ENCODE results near the gene GRAMD1B.
"Not testable (repeated sequence)": the region's sequence is repeated elsewhere in the genome, so short reads cannot be mapped to it uniquely, and the experiment has no call there.

The GRAMD1B gene

DNA sequence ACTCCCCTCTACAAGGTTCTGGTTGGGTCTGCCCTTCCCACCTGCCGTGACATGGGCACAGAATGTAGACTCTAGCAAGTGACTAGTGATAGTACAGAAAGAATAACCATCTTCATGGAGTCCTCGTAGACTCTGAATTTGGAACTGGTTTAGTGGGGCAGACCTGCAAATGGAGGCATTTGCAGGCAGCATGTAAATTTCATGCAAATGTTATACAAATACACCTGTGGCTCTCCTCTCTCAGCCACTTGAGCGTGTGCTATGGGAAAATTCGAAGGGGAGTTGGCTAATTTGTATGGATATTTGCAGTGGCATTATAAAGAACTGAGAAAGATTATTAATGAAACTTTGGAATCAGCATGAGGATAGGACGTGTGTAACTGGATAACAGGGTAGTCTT lies 139.3 kb downstream of the GRAMD1B start:
- no peak overlapping the region for H3K9ac ChIP-seq (ENCODE audit: low read length)
- H3K36me3 ChIP-seq (ENCODE audit: insufficient read depth, low read length), result no peaks in the 10 kb centered on the region
- H3K27ac ChIP-seq (ENCODE audit: low read depth, low read length), result no peak overlapping the region
- no peaks in the 10 kb centered on the region for H3K27me3 ChIP-seq (ENCODE audit: control insufficient read depth in 1 of 2, insufficient read depth in 2 of 2, low read length in 2 of 2)
- H3K9me3 ChIP-seq (ENCODE audit: low read length), result no peaks in the 10 kb centered on the region
- no peaks in the 10 kb centered on the region for H3K4me1 ChIP-seq (ENCODE audit: insufficient read depth, low read length)
- H3K4me3 ChIP-seq (ENCODE audit: low read depth in 1 of 2, low read length in 2 of 2), result no peak overlapping the region

DNA sequence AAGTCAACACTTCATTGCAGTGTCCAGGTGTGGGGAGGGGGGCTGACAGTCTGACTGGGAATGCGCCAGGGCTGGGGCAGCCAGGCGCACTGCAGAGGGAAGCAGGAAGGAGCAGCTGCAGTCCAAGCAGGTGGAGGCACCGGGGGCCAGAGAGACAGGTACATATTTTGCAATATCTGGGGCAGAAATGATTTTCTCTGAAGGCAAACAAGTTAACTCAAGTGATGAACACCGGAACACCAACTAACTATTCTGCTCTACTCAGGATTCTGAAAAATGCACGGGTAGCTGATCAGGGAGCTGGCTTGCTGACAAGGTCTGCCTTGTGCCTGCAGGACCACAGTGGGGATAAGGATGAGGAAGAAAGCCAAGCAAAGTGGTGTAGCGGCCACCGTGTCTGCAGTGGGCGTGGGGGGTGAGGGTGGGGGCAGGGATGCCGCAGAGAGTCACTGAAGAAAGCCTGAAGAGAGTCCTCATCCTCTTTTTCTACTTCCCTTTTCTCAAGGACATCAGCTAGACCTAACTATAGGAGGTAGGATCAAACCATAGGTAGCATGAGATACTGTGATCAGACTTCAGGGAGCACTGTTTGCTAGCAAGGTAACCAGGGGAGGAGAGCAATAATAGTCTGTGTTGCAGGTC lies 141.0 kb downstream of the GRAMD1B start:
- Histone ChIP-seq H3K27me3 (ENCODE audit: control insufficient read depth in 1 of 2, insufficient read depth in 2 of 2, low read length in 2 of 2) (no peaks in the 10 kb centered on the region), H3K9me3 (ENCODE audit: low read length) (no peaks in the 10 kb centered on the region), H3K9ac (ENCODE audit: low read length) (no peak overlapping the region), H3K27ac (ENCODE audit: low read depth, low read length) (no peak overlapping the region), H3K4me1 (ENCODE audit: insufficient read depth, low read length) (no peaks in the 10 kb centered on the region), H3K36me3 (ENCODE audit: insufficient read depth, low read length) (no peaks in the 10 kb centered on the region), H3K4me3 (ENCODE audit: low read depth in 1 of 2, low read length in 2 of 2) (no peak overlapping the region)

DNA sequence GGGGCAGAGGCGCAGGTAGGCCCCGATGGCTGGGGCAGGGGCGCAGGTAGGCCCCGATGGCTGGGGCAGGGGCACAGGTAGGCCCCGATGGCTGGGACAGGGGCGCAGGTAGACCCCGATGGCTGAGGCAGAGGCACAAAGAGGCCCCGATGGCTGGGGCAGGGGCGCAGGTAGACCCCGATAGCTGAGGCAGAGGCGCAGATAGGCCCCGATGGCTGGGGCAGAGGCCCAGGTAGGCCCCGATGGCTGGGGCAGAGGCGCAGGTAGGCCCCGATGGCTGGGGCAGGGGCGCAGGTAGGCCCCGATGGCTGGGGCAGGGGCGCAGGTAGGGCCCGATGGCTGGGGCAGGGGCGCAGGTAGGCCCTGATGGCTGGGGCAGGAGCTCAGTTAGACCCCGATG lies 142.7 kb downstream of the GRAMD1B start:
- H3K4me3 ChIP-seq (ENCODE audit: low read depth in 1 of 2, low read length in 2 of 2); H3K9ac ChIP-seq (ENCODE audit: low read length); H3K36me3 ChIP-seq (ENCODE audit: insufficient read depth, low read length); H3K27me3 ChIP-seq (ENCODE audit: control insufficient read depth in 1 of 2, insufficient read depth in 2 of 2, low read length in 2 of 2); H3K4me1 ChIP-seq (ENCODE audit: insufficient read depth, low read length); H3K27ac ChIP-seq (ENCODE audit: low read depth, low read length); H3K9me3 ChIP-seq (ENCODE audit: low read length): not testable (repeated sequence)

DNA sequence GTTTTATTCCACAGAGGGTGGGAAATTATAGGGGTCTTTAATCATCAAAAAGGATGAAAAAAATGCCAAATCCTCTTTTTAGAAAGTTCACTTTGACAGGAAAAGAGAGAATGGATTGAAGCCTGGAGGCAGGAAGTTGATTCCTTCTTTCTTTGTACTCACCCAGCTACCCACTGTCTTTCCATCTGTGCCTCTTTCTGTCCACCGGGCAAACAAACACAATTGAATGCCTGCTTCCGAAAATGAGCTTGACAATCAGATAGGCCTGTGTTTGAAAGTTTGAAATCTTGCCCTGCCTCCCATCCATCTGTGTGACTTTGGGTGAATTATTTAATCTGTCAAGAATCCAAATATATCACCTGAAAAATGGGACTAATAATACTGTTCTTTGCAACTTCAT lies 143.2 kb downstream of the GRAMD1B start:
- Histone ChIP-seq H3K9me3 (ENCODE audit: low read length) (no peaks in the 10 kb centered on the region), H3K27ac (ENCODE audit: low read depth, low read length) (no peak overlapping the region), H3K36me3 (ENCODE audit: insufficient read depth, low read length) (no peaks in the 10 kb centered on the region)

DNA sequence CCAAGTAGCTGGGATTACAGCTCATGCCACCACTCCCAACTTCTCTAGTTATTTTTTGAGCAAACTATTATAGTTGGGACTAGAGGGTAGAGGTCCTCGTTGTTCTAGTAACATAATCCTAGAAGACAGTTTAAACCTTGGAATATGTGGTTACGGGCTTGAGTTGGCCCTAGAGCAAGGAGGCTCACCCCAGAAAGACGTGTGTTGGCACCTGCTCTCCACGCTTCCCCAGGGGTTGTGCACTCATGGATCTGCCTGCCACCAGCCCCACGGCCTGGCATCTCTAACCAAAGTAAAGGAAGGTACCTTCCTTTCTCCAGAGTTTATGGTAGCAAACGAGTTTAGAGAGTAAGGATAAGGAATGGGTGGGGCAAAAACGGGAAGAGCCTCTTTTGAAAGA lies 145.4 kb downstream of the GRAMD1B start:
- Histone ChIP-seq H3K27ac (ENCODE audit: low read depth, low read length) (no peak overlapping the region), H3K9ac (ENCODE audit: low read length) (no peak overlapping the region), H3K9me3 (ENCODE audit: low read length) (no peaks in the 10 kb centered on the region), H3K36me3 (ENCODE audit: insufficient read depth, low read length) (no peaks in the 10 kb centered on the region), H3K27me3 (ENCODE audit: control insufficient read depth in 1 of 2, insufficient read depth in 2 of 2, low read length in 2 of 2) (no peaks in the 10 kb centered on the region), H3K4me1 (ENCODE audit: insufficient read depth, low read length) (no peaks in the 10 kb centered on the region), H3K4me3 (ENCODE audit: low read depth in 1 of 2, low read length in 2 of 2) (no peak overlapping the region)

More for the DNA sequence above, 143.2 kb downstream of the GRAMD1B start:
- no peaks in the 10 kb centered on the region for H3K4me1 ChIP-seq (ENCODE audit: insufficient read depth, low read length)
- H3K9ac ChIP-seq (ENCODE audit: low read length), result no peak overlapping the region
- H3K4me3 ChIP-seq (ENCODE audit: low read depth in 1 of 2, low read length in 2 of 2), result no peak overlapping the region
- H3K27me3 ChIP-seq (ENCODE audit: control insufficient read depth in 1 of 2, insufficient read depth in 2 of 2, low read length in 2 of 2), result no peaks in the 10 kb centered on the region

DNA sequence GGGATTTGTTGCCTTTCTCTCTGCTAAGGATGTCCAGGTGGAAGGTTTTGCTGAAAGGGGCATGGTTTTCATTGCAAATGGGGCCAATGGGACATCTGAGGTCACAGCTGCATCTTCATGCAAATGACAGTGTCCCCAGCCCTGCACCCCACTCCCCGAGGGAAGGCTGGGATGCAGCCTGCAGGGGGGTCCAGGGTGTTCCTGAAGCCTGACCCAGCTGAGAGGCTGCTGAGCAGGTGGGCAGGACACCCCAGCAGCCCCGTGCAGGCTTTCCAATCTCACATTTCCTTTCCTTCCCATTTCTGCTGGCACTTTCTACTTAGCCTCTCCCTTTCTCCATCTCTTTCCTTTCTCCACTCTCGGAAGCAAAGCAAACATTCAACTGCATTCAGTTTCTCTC lies 146.0 kb downstream of the GRAMD1B start:
- no peak overlapping the region for H3K27ac ChIP-seq (ENCODE audit: low read depth, low read length)
- H3K4me1 ChIP-seq (ENCODE audit: insufficient read depth, low read length), result no peaks in the 10 kb centered on the region
- no peak overlapping the region for H3K9ac ChIP-seq (ENCODE audit: low read length)

DNA sequence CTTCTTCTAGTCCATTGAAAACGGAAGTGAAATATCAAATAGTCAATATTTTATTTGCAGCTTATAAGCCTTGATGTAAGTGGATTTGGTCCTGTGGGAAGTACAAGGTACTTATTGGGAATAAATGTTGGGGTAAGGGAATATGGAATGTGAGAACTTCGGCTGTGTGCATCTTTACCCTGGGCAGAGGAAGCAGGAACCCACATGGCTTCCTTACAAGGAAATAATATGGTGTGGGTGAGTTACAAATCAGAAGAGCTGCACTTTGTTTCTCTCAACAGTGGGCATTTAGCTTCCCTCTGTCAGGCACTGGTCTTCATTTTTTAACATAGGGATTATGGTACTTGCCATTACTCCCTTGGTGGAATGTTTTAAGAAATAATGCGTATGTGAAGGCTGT lies 146.4 kb downstream of the GRAMD1B start:
- no peak overlapping the region for H3K4me3 ChIP-seq (ENCODE audit: low read depth in 1 of 2, low read length in 2 of 2)

More for the DNA sequence above, 146.0 kb downstream of the GRAMD1B start:
- Histone ChIP-seq H3K4me3 (ENCODE audit: low read depth in 1 of 2, low read length in 2 of 2) (no peak overlapping the region), H3K27me3 (ENCODE audit: control insufficient read depth in 1 of 2, insufficient read depth in 2 of 2, low read length in 2 of 2) (no peaks in the 10 kb centered on the region), H3K36me3 (ENCODE audit: insufficient read depth, low read length) (no peaks in the 10 kb centered on the region), H3K9me3 (ENCODE audit: low read length) (no peaks in the 10 kb centered on the region)

DNA sequence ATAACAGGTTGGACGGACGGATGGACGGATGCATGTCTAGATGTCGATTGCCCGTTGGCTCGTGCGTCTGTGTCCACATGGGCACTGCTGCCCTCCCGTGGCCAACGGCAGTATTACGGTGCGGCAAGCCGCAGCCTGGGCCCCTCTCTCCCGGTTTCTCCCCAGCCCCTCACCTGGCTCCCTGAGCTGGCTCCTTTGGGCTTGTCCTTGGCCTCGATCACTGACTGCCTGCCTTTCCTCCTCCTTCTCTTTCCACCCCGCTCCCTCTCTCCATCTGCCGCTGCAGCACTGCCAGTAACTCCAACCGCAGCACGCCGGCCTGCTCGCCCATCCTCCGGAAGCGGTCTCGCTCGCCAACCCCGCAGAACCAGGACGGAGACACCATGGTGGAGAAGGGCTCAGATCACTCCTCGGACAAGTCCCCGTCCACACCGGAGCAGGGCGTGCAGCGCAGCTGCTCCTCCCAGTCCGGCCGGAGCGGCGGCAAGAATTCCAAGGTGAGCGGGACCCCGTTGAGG lies 147.1 kb downstream of the GRAMD1B start:
- H3K9ac ChIP-seq (ENCODE audit: low read length), result no peak overlapping the region
- H3K27ac ChIP-seq (ENCODE audit: low read depth, low read length), result no peak overlapping the region

More for the DNA sequence above, 146.4 kb downstream of the GRAMD1B start:
- Histone ChIP-seq H3K4me1 (ENCODE audit: insufficient read depth, low read length) (no peaks in the 10 kb centered on the region), H3K27ac (ENCODE audit: low read depth, low read length) (no peak overlapping the region), H3K27me3 (ENCODE audit: control insufficient read depth in 1 of 2, insufficient read depth in 2 of 2, low read length in 2 of 2) (no peaks in the 10 kb centered on the region), H3K9ac (ENCODE audit: low read length) (no peak overlapping the region), H3K36me3 (ENCODE audit: insufficient read depth, low read length) (no peaks in the 10 kb centered on the region), H3K9me3 (ENCODE audit: low read length) (no peaks in the 10 kb centered on the region)

DNA sequence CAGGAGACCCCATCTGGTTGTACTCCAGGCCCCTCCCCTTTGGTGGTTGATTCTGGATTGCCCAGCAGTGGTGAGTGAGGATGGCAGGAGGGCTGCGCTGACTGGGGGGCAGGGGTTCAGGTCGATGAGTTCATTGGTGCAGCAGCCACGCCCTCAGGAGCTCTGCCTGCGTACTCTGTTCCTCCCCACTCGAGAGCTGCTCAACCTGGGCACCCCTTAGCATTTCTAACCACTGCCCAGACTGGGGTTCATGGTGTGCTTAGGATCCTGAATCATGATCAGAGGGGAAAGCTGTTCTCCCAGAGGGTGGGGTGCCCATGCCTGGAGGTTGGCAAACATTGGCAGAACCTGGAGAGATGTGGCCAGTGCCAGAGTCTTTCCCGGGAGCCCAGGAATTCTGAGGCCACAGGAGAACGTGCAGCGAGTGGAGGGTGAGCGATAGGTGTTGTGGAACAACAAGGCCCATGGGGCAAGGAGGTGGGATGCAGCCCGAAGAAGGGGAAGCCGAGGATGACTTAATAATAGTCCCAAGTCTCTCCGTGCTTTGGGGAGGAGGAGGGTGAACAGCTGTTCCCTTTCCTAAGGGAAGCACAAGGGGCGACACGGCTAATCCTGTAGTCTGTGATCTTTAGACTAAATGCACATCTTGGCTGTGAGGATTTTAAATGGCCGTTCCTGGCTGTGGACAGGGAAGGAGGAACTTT lies 148.9 kb downstream of the GRAMD1B start:
- Histone ChIP-seq H3K27ac (ENCODE audit: low read depth, low read length) (no peak overlapping the region), H3K36me3 (ENCODE audit: insufficient read depth, low read length) (no peaks in the 10 kb centered on the region), H3K27me3 (ENCODE audit: control insufficient read depth in 1 of 2, insufficient read depth in 2 of 2, low read length in 2 of 2) (no peaks in the 10 kb centered on the region), H3K4me3 (ENCODE audit: low read depth in 1 of 2, low read length in 2 of 2) (no peak overlapping the region), H3K9me3 (ENCODE audit: low read length) (no peaks in the 10 kb centered on the region), H3K9ac (ENCODE audit: low read length) (no peak overlapping the region), H3K4me1 (ENCODE audit: insufficient read depth, low read length) (no peaks in the 10 kb centered on the region)

More for the DNA sequence above, 147.1 kb downstream of the GRAMD1B start:
- no peaks in the 10 kb centered on the region for H3K9me3 ChIP-seq (ENCODE audit: low read length)
- H3K27me3 ChIP-seq (ENCODE audit: control insufficient read depth in 1 of 2, insufficient read depth in 2 of 2, low read length in 2 of 2), result no peaks in the 10 kb centered on the region
- no peaks in the 10 kb centered on the region for H3K36me3 ChIP-seq (ENCODE audit: insufficient read depth, low read length)
- no peaks in the 10 kb centered on the region for H3K4me1 ChIP-seq (ENCODE audit: insufficient read depth, low read length)
- no peak overlapping the region for H3K4me3 ChIP-seq (ENCODE audit: low read depth in 1 of 2, low read length in 2 of 2)

DNA sequence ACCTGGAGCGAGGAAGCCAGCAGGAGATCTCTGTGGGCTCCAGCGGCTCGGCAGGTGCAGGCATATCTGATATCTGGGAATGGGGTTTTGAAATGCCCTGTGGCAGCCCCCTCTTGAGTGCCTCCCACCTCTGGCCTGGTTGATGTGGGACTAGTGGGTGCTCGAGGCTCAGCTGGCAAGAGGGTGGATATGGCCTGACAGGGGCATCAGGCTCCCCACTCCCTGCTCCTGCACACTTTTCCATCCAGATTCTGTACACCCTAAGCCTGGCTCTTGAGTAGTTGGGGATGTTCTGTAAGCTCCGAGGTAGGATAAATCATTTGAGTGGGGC lies 149.4 kb downstream of the GRAMD1B start:
- Histone ChIP-seq H3K4me3 (ENCODE audit: low read depth in 1 of 2, low read length in 2 of 2) (no peak overlapping the region), H3K4me1 (ENCODE audit: insufficient read depth, low read length) (no peaks in the 10 kb centered on the region), H3K27ac (ENCODE audit: low read depth, low read length) (no peak overlapping the region)

DNA sequence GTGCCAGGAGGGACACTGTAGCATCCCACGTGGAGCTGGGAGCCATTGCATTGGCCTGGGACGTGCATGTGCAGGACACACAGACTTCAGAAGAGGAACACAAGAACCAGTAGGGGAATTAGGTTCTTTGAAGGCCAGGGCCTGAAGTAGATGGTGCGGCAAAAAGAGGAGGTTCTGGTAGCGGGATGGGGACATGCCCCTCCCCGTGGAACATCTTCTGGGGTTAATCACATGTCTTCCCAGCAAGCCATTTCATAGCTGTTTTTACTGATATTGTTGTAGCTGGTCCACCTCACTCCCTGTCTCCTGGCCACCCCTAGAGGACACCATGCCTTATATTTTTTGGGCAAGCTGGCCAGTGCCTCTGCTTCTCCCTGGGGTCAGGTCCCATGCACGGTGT lies 150.1 kb downstream of the GRAMD1B start:
- Histone ChIP-seq H3K27ac (ENCODE audit: low read depth, low read length) (no peak overlapping the region), H3K4me1 (ENCODE audit: insufficient read depth, low read length) (no peaks in the 10 kb centered on the region), H3K9me3 (ENCODE audit: low read length) (no peaks in the 10 kb centered on the region), H3K9ac (ENCODE audit: low read length) (no peak overlapping the region), H3K36me3 (ENCODE audit: insufficient read depth, low read length) (no peaks in the 10 kb centered on the region), H3K4me3 (ENCODE audit: low read depth in 1 of 2, low read length in 2 of 2) (no peak overlapping the region), H3K27me3 (ENCODE audit: control insufficient read depth in 1 of 2, insufficient read depth in 2 of 2, low read length in 2 of 2) (no peaks in the 10 kb centered on the region)

More for the DNA sequence above, 149.4 kb downstream of the GRAMD1B start:
- H3K9me3 ChIP-seq (ENCODE audit: low read length), result no peaks in the 10 kb centered on the region
- no peak overlapping the region for H3K9ac ChIP-seq (ENCODE audit: low read length)
- H3K27me3 ChIP-seq (ENCODE audit: control insufficient read depth in 1 of 2, insufficient read depth in 2 of 2, low read length in 2 of 2), result no peaks in the 10 kb centered on the region
- no peaks in the 10 kb centered on the region for H3K36me3 ChIP-seq (ENCODE audit: insufficient read depth, low read length)
